NCI-H2196 (cell line): ENCODE results near the gene SCARF2.
"Not testable (repeated sequence)": the region's sequence is repeated elsewhere in the genome, so short reads cannot be mapped to it uniquely, and the experiment has no call there.

Source experiments
- DNase-seq: peaks from one replicate; lab custom pipeline; 2025; ENCODE audit not compliant: unreplicated experiment; lab: John Stamatoyannopoulos, UW

SCARF2 gene

DNA sequence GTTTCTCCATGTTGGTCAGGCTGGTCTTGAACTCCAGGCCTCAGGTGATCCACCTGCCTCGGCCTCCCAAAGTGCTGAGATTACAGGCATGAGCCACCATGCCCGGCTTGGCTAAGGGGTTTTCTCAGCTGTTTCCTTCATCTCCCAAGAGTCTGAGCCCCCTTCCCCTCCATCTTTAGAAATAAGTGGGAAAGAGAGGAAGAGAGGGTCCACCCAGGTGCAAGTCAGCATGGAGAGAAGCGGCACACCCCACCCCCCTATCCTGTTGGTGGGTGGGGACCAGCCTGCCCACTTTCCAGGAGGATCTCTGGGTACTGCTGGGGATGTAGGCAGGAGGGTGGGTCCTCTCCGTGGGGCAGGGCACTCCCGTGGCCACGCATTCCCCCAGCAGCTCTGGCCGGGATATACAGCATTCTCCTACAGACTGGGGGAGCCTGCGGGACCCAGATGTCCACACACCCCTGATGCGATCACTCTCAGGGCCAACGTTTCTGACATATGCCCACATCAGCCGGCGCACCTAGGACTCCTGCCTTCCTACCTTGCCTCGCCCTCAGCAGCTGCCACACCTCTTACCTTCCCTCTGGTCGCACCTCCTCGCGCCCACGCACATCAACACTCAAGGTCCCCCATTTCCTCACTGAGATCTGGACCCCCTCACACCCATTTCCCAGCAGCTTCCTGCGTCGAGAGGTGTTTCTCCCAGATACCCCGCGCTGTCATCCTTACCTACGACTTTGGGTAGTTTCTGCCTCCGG is 8.9 kb downstream of the SCARF2 start:
- no peak for DNase-seq

DNA sequence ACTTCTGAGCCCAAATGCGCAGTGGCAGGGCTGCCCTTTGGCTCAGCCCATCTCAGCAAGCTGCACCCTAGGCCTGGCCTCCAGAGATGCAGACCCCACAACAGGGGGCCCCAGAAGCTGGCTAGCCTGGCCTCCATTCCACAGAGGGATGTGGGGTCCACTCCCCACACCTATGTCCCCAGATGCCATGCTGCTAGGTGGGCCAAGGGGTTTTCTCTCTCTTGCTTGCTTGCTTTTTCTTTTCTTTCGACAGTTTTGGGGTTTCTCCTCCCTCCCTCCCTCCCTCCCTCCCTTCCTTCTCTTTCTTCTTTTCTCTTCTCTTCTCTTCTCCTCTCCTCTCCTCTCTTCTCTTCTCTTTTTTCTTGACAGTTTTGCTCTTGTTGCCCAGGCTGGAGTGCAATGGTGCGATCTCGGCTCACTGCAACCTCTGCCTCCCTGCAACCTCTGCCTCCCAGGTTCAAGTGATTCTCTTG is 9.6 kb downstream of the SCARF2 start:
- no peak for DNase-seq

DNA sequence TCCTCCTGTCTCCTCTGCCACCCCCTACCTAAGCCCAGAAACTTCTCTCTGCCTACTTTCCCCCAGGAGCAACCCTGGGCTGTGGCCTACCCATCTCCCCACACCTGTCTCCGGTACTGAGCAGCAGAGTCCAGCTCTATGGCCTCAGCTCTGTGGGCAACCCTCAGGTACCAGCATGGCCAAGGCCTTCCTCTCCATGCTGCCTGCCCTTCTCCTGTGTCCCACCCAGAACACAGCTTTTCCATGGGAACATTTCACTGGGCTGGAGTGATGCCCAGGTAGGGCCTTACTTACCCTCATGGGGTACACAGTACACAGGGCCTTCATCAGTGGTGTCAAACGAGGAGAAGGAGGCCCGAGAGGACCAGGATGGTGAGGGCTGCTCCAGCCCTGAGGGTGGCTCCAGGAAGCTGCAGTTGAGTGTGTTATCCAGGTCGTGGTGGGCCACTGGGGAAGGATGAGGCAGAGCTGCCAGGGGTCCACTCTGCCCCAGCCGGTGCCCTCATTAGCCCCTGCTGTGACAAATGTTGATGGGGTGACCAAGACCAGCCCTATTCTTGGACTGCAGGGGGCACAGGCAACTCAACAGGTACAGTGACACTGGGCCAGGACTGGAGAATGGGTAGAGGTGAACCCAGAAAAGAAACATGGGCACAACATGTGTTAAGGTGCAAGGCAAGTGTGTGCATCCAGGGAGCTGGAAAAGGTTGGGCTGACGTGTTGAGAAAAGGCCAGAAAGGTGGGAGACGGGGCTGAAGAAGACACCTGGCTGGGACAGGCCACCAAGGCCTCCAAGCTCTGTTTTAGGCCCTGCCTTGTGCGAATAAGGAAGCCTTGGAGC is 10.3 kb downstream of the SCARF2 start:
- no peak for DNase-seq

DNA sequence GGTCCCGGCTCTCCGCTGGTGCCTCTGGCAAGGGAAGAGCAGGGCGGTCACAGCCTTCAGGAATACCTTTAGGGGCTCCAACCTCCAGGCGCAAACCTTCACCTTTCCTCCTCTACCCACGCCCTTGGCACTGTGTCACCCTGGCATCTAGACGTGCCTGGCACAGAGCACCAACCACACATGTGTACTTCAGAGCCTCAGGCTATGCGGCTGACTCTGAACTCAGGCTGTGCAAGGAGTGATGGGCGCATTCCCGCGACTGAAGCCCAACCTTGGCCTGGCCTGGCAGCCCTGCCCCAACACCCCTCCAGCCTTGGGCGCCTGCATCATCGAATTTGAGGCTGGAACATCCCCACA is 11.4 kb downstream of the SCARF2 start:
- DNase-seq: no peak

DNA sequence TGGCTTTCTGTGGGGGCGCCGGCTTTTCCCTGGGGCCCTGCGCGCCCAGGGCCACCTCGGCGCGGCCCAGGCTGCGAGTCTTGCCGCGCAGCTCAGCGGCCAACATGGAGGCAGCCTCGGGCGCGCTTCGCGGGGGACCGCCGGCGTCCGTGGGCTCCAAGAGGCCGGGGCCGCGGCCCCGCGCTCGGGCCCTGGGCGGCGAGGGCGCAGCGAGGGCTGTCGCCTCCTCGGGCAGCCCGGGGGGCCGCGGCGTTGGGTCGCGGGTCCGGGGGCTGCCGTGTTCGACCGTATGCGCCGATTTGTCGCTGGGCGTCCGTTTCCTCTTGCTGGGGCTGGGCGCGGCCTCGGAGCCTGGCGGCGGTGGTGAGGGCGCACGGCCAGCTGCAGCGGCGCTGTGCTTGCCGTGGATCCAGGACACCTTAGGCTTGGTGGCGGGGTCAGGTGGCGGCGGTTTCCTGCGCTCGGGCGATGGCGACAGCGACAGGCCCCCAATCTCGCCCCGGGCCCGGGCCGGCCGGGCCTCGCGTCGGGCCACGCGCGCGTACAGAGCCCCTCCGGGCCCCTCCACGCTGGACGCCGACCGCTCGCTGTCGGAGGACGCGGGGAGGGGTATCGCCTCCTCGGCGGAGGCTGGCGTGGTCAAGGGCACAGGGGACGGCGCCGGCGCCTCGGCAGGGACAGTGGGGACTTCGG is 11.9 kb downstream of the SCARF2 start:
- DNase-seq: no peak

DNA sequence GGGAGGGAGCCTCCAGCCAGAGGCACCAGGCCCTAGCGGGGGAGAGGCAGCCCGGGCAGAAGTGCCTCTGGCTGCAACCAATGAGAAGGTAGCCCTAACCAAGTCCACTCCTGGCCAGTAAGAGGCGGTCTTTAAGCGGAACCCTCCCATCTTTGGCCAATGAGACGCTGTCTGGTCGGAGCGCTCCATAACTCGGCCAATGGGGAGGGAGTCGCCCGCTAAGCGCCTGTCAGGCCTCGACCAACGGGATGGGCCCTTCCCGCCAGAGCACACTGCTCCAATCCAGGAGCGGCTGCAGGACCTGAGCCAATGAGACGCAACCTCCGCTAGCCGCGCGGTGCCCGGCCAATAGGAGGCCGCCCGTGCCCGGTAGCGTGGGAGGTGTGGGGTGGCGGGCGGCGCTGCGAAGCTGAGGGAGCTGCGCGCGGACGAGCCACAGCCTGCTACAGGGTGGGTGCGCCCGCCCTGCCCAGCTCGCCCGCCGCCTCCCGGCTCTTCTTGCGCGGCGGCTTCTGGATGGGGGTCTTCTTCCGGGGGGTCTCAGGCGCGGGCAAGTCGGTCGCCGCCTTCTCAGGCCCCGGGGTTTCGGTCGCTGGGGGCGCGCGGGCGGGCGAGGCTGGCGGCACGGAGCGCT is 12.6 kb downstream of the SCARF2 start:
- no peak for DNase-seq

DNA sequence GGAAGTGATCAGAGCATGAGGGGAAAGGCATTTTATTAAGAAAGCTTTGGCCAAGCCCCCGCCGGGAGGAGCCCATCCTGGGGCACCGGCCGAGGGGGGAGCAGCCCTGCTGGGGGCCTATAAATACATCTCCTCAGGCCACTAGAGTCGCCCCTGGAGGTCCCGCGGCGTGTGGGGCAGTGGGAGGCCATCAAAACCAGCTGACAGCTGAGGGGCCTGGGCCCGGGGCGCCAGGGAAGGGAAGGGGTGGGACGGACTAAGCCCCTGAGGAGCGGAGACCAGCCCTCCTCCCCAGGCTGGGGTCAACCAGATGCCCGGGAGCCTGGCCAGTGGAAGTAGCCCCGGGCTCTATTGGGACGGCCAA is 13.1 kb downstream of the SCARF2 start:
- no peak for DNase-seq

DNA sequence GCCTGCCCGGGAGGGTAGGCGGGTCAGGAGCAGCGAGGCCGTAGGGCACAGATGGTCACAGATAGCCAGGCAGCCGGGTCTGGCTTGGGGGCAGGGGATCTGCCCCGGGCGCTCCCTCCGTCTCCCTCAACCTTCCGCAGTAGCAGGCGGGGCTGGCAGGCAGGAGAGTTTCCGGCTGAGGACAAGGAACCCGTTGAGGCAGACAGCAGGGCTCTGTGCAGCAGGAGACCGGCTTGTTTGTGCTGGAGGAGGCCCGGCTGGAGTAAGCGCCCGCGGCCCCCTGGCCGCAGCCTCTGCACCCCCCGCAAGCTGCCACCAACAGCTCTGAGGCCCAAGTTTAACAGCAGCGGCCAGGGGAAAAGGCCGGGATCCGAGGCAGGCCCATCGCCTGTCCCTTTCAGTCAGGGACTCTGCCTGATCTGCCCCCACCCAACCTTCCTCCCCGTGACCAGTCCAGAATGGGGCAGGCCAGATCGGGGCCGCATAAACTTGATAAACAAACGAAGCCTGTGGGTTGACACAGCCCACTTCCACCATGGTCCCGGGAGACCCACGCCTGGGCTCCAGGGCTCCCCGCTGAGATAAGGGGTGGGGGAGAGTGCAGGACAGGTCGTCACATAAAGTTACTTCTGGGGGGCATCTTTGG is 13.6 kb downstream of the SCARF2 start:
- DNase-seq: no peak

DNA sequence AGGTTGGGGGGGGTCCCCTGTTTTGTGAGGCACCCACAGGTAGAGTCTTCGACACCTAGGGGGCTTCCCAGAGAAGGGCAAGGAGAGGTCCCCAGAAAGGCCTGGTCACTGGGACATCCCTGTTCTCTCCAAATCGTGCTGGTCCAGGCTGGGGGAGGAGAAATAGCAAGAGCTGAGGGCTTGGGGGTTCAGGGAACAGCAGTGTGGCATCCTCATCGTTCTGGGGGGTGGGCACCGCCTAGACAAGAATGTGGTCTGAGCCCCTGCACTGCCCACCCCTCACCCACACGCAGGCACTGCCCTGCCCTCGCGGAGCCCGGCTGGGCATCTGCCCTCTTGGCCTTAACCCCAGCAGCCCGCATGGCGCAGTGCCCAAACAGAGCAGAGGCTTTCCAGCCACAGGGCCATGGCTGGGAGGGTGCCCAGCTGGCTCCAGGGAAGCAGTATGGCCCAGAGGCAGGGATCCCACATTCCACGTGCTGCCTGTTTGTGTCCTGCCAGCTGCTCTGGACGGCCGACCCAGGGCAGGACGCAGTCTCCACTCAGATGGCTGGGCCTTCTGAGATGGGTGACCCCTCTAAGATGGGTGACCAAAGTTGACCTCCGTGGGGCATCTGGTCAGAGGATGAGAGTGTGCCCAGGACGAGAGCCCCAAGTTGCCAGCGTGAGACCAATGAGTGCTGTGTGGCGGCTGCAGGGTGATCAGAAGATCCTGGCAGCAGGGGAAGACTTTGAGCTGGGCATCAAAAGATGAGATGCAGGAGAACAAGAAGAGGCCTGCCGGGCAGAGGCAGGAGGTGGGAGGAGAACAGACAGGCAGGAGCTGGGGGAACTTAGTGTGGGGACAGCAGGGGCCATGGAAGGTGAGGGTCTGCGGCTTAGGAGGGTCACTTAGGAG is 14.4 kb downstream of the SCARF2 start:
- no peak for DNase-seq

DNA sequence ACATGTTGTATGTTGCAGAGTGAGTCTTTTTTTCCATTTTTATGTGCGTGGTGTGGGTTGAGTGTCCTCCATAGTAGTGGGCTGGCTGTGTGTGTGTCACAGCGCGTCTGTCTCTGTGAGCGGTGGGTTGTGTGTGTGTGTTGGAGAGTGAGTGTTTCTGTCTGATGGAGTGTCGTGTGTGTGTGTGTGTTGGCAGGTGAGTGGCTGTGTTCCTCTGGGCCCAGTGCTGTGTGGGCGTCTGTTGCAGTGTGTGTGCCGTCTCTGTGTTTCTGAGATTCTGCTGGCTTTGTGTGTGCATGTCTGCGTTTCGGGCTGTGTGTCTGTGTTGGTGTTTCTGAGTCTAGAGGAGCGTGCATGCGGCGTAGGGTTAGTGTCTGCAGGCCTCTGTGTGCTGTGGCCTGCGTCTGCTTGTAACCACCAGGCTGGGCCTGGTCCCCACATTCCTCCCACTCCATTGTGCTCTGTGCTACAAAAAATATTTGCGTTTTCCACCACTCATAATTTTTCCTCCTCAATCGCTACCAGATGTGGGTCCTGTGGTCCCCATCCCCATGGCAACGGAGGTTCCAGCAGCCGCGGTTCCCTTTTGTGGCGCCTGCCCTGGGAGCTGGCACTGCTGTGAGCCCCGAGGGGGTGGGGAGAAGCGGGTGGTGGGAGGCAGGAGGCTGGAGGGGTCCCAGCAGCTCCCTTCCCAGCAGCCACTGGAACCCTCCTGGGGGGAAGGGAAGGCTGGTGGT is 15.2 kb downstream of the SCARF2 start:
- DNase-seq: no peak

DNA sequence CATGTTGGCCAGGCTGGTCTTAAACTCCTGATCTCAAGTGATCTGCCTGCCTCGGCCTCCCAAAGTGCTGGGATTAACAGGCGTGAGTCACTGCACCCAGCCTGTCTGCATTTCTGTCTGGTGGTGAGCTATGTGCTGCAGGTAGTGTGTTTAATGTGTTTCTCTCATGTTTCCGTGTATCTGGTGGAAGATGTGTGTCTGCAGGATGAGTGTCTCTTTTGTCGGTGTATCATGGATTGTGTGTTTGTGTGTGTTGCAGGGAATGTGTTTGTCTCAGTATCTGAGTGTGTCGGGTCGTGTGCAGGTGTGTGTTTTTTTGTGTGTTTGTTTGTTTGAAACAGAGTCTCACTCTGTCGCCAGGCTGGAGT is 16.1 kb downstream of the SCARF2 start:
- no peak for DNase-seq

DNA sequence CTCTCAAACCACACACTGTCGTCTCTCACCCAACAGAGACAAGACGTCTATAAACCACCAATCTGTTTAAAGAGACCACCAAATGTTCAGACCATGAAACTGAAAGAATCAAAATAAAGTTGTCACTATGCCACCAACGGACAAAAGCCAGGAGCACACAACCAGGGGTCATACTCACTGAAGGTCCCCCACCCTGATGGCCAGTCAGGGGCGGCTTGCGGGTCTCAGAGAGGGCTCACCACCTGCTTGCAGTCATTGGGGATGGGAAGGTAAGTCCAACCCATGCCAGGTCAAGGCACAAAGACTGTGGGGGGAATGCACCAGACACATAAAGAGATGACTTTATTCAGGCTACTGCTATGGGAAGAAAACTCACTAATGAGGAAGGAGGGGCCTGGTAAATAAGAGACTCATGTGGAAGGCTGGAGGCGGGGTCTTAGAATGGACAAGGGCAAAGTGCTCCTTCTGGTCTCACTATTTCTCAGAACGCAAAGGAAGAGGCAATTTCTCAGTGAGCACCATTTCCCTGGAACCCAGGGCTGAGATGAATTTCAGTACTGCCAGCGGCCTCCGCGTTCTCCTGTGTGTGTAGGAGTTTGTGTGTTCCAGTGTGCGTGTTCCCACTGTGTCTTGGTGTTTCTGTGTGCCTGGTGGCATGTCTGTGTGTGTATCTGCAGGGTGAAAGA is 17.3 kb downstream of the SCARF2 start:
- no peak for DNase-seq

DNA sequence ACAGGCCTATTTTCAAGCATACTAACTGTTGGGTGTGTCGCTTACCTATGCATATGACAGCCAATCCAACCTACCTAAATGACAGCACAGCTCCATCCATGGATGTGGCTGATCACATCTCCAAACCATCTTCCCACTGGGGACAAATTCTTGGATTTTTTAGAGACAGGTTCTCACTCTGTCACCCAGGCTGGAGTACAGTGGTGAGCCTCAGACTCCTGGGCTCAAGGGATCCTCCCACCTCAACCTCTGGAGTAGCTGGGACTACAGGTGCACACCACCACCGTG is 18.0 kb downstream of the SCARF2 start:
- no peak for DNase-seq

DNA sequence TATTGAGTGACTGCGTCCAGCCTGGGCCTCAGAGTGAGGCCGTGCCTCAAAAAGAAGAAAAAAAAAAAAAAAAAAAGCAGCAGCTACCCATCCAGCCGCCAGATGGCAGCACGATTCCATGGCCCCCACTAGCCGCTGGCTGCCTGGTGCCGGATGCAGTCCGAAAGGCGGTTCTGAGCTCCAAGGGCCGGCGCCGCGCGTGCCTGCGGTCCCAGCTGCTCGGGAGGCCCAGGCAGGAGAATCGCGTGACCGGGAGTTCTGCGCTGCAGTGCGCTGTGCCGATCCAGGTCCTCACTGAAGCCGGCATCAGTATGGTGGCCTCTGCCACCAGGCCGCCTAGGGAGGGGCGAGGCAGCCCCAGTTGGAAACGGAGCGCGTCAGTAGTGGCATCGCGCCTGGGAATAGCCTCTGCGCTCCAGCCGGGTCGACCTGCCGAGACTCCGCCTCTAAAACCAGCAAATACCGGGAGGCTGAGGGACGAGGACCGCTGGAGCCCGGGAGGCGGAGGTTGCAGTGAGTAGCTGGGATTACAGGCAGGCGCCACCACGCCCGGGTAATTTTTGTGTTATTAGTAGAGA is 19.3 kb downstream of the SCARF2 start:
- peak; percentile 60 for DNase-seq

DNA sequence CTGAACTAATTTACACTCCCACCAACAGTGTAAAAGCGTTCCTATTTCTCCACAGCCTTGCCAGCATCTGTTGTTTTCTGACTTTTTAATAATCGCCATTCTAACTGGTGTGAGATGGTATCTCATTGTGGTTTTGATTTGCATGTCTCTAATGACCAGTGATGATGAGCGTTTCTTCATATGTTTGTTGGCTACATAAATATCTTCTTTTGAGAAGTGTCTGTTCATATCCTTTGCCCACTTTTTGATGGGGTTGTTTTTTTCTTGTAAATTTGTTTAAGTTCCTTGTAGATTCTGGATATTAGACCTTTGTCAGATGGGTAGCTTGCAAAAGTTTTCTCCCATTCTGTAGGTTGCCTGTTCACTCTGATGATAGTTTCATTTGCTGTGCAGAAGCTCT is 21.9 kb downstream of the SCARF2 start:
- DNase-seq: not testable (repeated sequence)

DNA sequence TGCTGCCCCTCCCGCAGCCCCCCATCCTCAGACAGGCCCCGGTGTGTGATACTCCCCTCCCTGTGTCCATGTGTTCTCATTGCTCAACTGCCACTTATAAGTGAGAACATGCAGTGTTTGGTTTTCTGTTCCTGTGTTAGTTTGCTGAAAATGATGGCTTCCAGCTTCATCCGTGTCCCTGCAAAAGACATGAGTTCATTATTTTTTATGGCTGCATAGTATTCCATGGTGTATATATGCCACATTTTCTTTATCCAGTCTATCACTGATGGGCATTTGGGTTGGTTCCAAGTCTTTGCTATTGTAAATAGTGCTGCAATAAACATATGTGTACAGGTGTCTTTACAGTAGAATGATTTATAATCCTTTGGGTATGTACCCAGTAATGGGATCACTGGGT is 22.4 kb downstream of the SCARF2 start:
- not testable (repeated sequence) for DNase-seq

DNA sequence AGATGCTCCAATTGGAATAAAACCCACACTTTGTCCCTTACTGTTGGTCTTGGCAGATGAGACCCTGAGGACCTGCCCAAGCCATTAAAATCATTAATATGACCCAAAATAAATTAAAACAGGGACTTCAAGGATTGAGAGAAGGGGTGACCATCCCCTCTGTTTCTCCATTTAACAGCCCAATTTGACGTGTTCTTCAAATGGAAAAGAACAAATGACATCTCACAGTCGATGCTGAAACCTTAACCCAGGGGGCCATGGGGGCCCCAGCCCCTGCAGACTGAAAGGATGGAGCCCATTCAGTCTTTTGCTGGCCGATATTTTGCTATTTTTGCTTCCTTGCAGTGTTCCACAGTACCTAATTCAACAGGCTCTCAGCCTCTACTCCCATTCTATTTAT is 23.2 kb downstream of the SCARF2 start:
- no peak for DNase-seq

DNA sequence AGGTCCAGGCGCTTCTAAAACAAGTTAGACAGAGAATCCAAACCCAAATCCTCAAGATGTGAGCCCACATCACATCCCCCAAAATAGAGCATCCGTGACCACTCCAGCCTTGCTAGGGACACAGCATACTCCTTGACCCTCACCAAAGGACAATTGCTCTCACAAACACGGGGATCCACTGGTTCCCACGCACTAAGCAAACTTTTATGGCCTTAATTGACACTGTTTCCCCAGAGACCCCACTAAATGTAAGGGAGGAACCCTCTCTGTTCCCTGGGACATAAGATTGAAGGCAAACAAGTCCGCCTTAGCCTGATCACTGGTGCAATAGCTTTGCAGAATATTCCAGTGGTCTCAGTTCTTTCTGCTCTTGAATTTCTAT is 23.6 kb downstream of the SCARF2 start:
- DNase-seq: no peak
